Neural cell (in vitro differentiated cells): Measurements from ENCODE around the gene VCP. TPM values are rescaled to one million over a fixed set of nuclear protein-coding genes. Genes with fewer than 3 reads are reported as not detected.

Experiments used
- H2AFZ ChIP-seq: fragments of 200-600, 300-800 bp; sonication (generic), shearing (Covaris generic); 2 replicates; pipeline ENCODE4 v1.6.0; 2014; ENCODE audit warnings: low read depth, mild to moderate bottlenecking, antibody characterized with exemption, low read length, moderate library complexity
- H3F3A ChIP-seq: fragments of 200-600 bp; shearing (Covaris generic); 2 replicates; pipeline ENCODE4 v1.6.1; 2016; ENCODE audit warnings: mild to moderate bottlenecking, moderate library complexity, mixed read lengths, antibody characterized with exemption, low read length; ENCODE audit not compliant: insufficient read depth, poor library complexity, severe bottlenecking
- H3K27ac ChIP-seq: fragments of 200-600, 300-800 bp; sonication (generic), shearing (Covaris generic); 2 replicates; pipeline ENCODE4 v1.5.1; 2014; ENCODE audit warnings: mild to moderate bottlenecking, low read length, moderate library complexity
- H3K27me3 ChIP-seq: fragments of 300-800, 200-600 bp; sonication (generic), shearing (Covaris generic); 2 replicates; pipeline ENCODE4 v1.6.0; 2014; ENCODE audit warnings: mild to moderate bottlenecking, low read depth, low read length, moderate library complexity; ENCODE audit not compliant: insufficient read depth
- H3K36me3 ChIP-seq: fragments of 300-800, 200-600 bp; sonication (generic), shearing (Covaris generic); 2 replicates; pipeline ENCODE4 v1.5.1; 2014; ENCODE audit warnings: mild to moderate bottlenecking, antibody characterized with exemption, low read length, moderate library complexity; ENCODE audit not compliant: insufficient read depth
- H3K4me2 ChIP-seq: fragments of 300-800, 200-600 bp; sonication (generic), shearing (Covaris generic); 2 replicates; pipeline ENCODE4 v1.6.0; 2014; ENCODE audit warnings: mild to moderate bottlenecking, low read length
- H3K4me3 ChIP-seq: fragments of 300-800, 200-600 bp; sonication (generic), shearing (Covaris generic); 2 replicates; pipeline ENCODE4 v1.5.1; 2014; ENCODE audit warnings: mild to moderate bottlenecking, low read length, moderate library complexity
- H3K79me2 ChIP-seq: fragments of 200-600 bp; shearing (Covaris generic); replicated peaks from 2 replicates; pipeline ENCODE4 v1.6.0; 2014; ENCODE audit warnings: mild to moderate bottlenecking, low read length, moderate library complexity; ENCODE audit not compliant: insufficient read depth
- H3K9ac ChIP-seq: fragments of 300-800, 200-600 bp; sonication (generic), shearing (Covaris generic); 2 replicates; pipeline ENCODE4 v1.6.1; 2016; ENCODE audit warnings: mild to moderate bottlenecking, low read length, mixed read lengths
- H3K9me2 ChIP-seq: fragments of 200-600 bp; shearing (Covaris generic); 2 replicates; pipeline ENCODE4 v1.6.1; 2016; ENCODE audit warnings: mild to moderate bottlenecking, low read length, mixed read lengths; ENCODE audit not compliant: insufficient read depth
- H3K9me3 ChIP-seq: fragments of 200-600, 300-800 bp; sonication (generic), shearing (Covaris generic); 2 replicates; pipeline ENCODE4 v1.6.1; 2016; ENCODE audit warnings: mild to moderate bottlenecking, mixed run types, low read length, moderate library complexity, mixed read lengths
- H4K20me1 ChIP-seq: fragments of 200-600 bp; shearing (Covaris generic); 2 replicates; pipeline ENCODE4 v1.6.1; 2016; ENCODE audit warnings: mild to moderate bottlenecking, mixed run types; ENCODE audit not compliant: insufficient read depth
- CTCF ChIP-seq: fragments of 450-650 bp; IDR thresholded peaks from 2 replicates; pipeline ENCODE4 v1.5.1; 2014; ENCODE audit warnings: antibody characterized with exemption, mild to moderate bottlenecking, moderate library complexity; ENCODE audit not compliant: poor library complexity, severe bottlenecking
- EP300 ChIP-seq: fragments of 450-650 bp; conservative IDR thresholded peaks from 2 replicates; pipeline ENCODE4 v1.6.1; 2014; ENCODE audit warnings: antibody characterized with exemption, mild to moderate bottlenecking, moderate library complexity; ENCODE audit not compliant: poor library complexity, severe bottlenecking
- EZH2 ChIP-seq: fragments of 200-600, 300-800 bp; shearing (Covaris generic), sonication (generic); IDR thresholded peaks from 2 replicates; pipeline ENCODE4 v1.6.1; 2014; ENCODE audit warnings: antibody characterized with exemption, low read length, borderline replicate concordance, mild to moderate bottlenecking; ENCODE audit not compliant: insufficient read depth, poor library complexity, severe bottlenecking
- MXI1 ChIP-seq: fragments of 450-650 bp; conservative IDR thresholded peaks from 2 replicates; pipeline ENCODE4 v1.6.1; 2014; ENCODE audit warnings: antibody characterized with exemption, mild to moderate bottlenecking; ENCODE audit not compliant: poor library complexity, severe bottlenecking
- POLR2AphosphoS5 ChIP-seq: IDR thresholded peaks from 2 replicates; pipeline ENCODE4 v1.6.1; 2012
- RAD21 ChIP-seq: fragments of 450-650 bp; conservative IDR thresholded peaks from 2 replicates; pipeline ENCODE4 v1.6.1; 2014; ENCODE audit warnings: antibody characterized with exemption, mild to moderate bottlenecking, moderate library complexity
- SMC3 ChIP-seq: fragments of 450-650 bp; conservative IDR thresholded peaks from 2 replicates; pipeline ENCODE4 v1.6.1; 2014; ENCODE audit warnings: antibody characterized with exemption, mild to moderate bottlenecking, moderate library complexity; ENCODE audit not compliant: poor library complexity
- TAF1 ChIP-seq: IDR thresholded peaks from 2 replicates; pipeline ENCODE4 v1.6.1; 2012; ENCODE audit warnings: low read depth
- polyA plus RNA-seq: library from polyadenylated mRNA; depleted of rRNA; stranded (reverse); fragments of >200 nt; gene quantifications from 2 replicates; pipeline ENCODE4 v1.2.3, GENCODE V29; 2014
- TF ChIP-seq, protein P1 (sequence below): IDR thresholded peaks from 2 replicates; pipeline ENCODE4 v1.6.1; 2012; ENCODE audit warnings: borderline replicate concordance

Gene VCP
- polyA plus RNA-seq, 1 donor from 2014 or later = 139 TPM

- no peaks in the 10 kb centered on the region for H3K9me3 ChIP-seq
- no peaks in the 10 kb centered on the region for H3K36me3 ChIP-seq
- no peaks in the 10 kb centered on the region for H3K9me2 ChIP-seq
- TF ChIP-seq MXI1 (no peak), RAD21 (no peak), CTCF (no peak), EP300 (no peak), POLR2AphosphoS5 (no peak), EZH2 (no peak), TAF1 (no peak), SMC3 (no peak)
- TF ChIP-seq, protein P1, sequence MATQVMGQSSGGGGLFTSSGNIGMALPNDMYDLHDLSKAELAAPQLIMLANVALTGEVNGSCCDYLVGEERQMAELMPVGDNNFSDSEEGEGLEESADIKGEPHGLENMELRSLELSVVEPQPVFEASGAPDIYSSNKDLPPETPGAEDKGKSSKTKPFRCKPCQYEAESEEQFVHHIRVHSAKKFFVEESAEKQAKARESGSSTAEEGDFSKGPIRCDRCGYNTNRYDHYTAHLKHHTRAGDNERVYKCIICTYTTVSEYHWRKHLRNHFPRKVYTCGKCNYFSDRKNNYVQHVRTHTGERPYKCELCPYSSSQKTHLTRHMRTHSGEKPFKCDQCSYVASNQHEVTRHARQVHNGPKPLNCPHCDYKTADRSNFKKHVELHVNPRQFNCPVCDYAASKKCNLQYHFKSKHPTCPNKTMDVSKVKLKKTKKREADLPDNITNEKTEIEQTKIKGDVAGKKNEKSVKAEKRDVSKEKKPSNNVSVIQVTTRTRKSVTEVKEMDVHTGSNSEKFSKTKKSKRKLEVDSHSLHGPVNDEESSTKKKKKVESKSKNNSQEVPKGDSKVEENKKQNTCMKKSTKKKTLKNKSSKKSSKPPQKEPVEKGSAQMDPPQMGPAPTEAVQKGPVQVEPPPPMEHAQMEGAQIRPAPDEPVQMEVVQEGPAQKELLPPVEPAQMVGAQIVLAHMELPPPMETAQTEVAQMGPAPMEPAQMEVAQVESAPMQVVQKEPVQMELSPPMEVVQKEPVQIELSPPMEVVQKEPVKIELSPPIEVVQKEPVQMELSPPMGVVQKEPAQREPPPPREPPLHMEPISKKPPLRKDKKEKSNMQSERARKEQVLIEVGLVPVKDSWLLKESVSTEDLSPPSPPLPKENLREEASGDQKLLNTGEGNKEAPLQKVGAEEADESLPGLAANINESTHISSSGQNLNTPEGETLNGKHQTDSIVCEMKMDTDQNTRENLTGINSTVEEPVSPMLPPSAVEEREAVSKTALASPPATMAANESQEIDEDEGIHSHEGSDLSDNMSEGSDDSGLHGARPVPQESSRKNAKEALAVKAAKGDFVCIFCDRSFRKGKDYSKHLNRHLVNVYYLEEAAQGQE = no peak
- no peak overlapping the region for H2AFZ ChIP-seq
- peak overlapping the region; percentile 72 for H3K9ac ChIP-seq
- no peak overlapping the region for H3K4me2 ChIP-seq
- H3K27ac ChIP-seq = peak overlapping the region; percentile 91
- H4K20me1 ChIP-seq = no peaks in the 10 kb centered on the region
- H3K79me2 ChIP-seq = peaks cover 23% of the 10 kb centered on the region
- H3K27me3 ChIP-seq = no peaks in the 10 kb centered on the region
- peaks cover 7% of the 10 kb centered on the region for H3F3A ChIP-seq
- H3K4me3 ChIP-seq = peak overlapping the region; percentile 77
Measured at GRCh38 chr9:35104586-35104985, 32.2 kb upstream of the VCP start.

GRCh38 chr9:35103660-35104191 lies 31.3 kb upstream of the VCP start:
- peaks cover 7% of the 10 kb centered on the region for H3F3A ChIP-seq
- H2AFZ ChIP-seq = no peak overlapping the region
- no peaks in the 10 kb centered on the region for H3K27me3 ChIP-seq
- H3K9me2 ChIP-seq = no peaks in the 10 kb centered on the region
- peaks cover 15% of the 10 kb centered on the region for H3K79me2 ChIP-seq
- no peak for TF ChIP-seq SMC3
- TF ChIP-seq EZH2 = no peak
- TF ChIP-seq, protein P1 = no peak
- TF ChIP-seq CTCF = no peak
- TF ChIP-seq POLR2AphosphoS5 = no peak
- TF ChIP-seq TAF1 = no peak
- no peak for TF ChIP-seq EP300
- no peak for TF ChIP-seq MXI1
- no peak for TF ChIP-seq RAD21
- H3K36me3 ChIP-seq = no peaks in the 10 kb centered on the region
- no peaks in the 10 kb centered on the region for H3K9me3 ChIP-seq
- peak overlapping the region; percentile 72 for H3K9ac ChIP-seq
- peak overlapping the region; percentile 91 for H3K27ac ChIP-seq
- H3K4me2 ChIP-seq = peak overlapping the region; percentile 68
- H4K20me1 ChIP-seq = no peaks in the 10 kb centered on the region
- peak overlapping the region; percentile 77 for H3K4me3 ChIP-seq
